Upper lobe of right lung (tissue), 1 donor: ENCODE results near the gene NPSR1. TPM values are rescaled to one million over a fixed set of nuclear protein-coding genes. Genes with fewer than 3 reads are reported as not detected.

Experiments
- ATAC-seq: fragments of 200-7000 bp; cut with Tn5 transposase; one replicate; pipeline ENCODE4 v1.9.1; 2020; ENCODE audit warnings: mild to moderate bottlenecking, moderate library complexity
- DNase-seq: peaks from one replicate; pipeline ENCODE4 v3.0.0-alpha.2; 2020
- H3K27ac ChIP-seq: fragments of 200-600 bp; one replicate; pipeline ENCODE4 v1.8.0; 2022
- H3K27me3 ChIP-seq: fragments of 200-600 bp; one replicate; pipeline ENCODE4 v1.8.0; 2022; ENCODE audit warnings: mild to moderate bottlenecking
- H3K36me3 ChIP-seq: fragments of 200-600 bp; one replicate; pipeline ENCODE4 v1.8.0; 2022
- H3K4me1 ChIP-seq: fragments of 200-600 bp; one replicate; pipeline ENCODE4 v1.8.0; 2022
- H3K4me3 ChIP-seq: fragments of 200-600 bp; one replicate; pipeline ENCODE4 v1.8.0; 2022; ENCODE audit warnings: mild to moderate bottlenecking
- H3K9me3 ChIP-seq: fragments of 200-600 bp; one replicate; pipeline ENCODE4 v1.8.0; 2022
- CTCF ChIP-seq: fragments of 200-600 bp; IDR thresholded peaks from one replicate; pipeline ENCODE4 v1.8.0; 2022; ENCODE audit warnings: antibody characterized with exemption
- intact Hi-C: fragments of 100-400 bp; cut with DNase I; formaldehyde crosslinking; loops from one replicate; pipeline ENCODE4 v1.11.0; 2022
- total RNA-seq: library from RNA; stranded (reverse); fragmentation: NEBNext Ultra II Directional; extraction: Animal tissue kit (Norgen Biotek cat#: 25700); gene quantifications from one replicate; pipeline ENCODE4 v1.2.1, GENCODE V29; 2021
- donor health status: DM: no; HTN: yes; CAD: no; lungs with severe emphysema.

The NPSR1 gene
- total RNA-seq, 1 donor from 2014 or later: not detected

- Histone ChIP-seq H3K9me3 (no peaks in the 10 kb centered on the region), H3K4me3 (no peak overlapping the region), H3K27ac (no peak overlapping the region), H3K27me3 (no peaks in the 10 kb centered on the region), H3K4me1 (peaks cover 3% of the 10 kb centered on the region), H3K36me3 (no peaks in the 10 kb centered on the region)
- DNase-seq (no peak), ATAC-seq (no peak)
- no peak for TF ChIP-seq CTCF
- intact Hi-C loops: no loop called here
These were observed 62.3 kb downstream of the NPSR1 start for GRCh38 chr7:34720289-34720688.

- intact Hi-C loops: no loop called here
- no peak for DNase-seq
- no peak for TF ChIP-seq CTCF
- Histone ChIP-seq H3K36me3 (no peaks in the 10 kb centered on the region), H3K4me3 (no peak overlapping the region), H3K27ac (no peak overlapping the region), H3K4me1 (peaks cover 3% of the 10 kb centered on the region), H3K9me3 (no peaks in the 10 kb centered on the region), H3K27me3 (no peaks in the 10 kb centered on the region)
- no peak for ATAC-seq
These were observed 65.3 kb downstream of the NPSR1 start for GRCh38 chr7:34723338-34723737.

GRCh38 chr7:34723866-34724490, 66.0 kb downstream of the NPSR1 start:
- Histone ChIP-seq H3K9me3 (no peaks in the 10 kb centered on the region), H3K4me3 (no peak overlapping the region), H3K36me3 (no peaks in the 10 kb centered on the region), H3K27ac (no peak overlapping the region), H3K27me3 (no peaks in the 10 kb centered on the region), H3K4me1 (peaks cover 3% of the 10 kb centered on the region)
- intact Hi-C loops: no loop called here
- no peak for ATAC-seq
- TF ChIP-seq CTCF: no peak
- DNase-seq: no peak

GRCh38 chr7:34726221-34726620, 68.2 kb downstream of the NPSR1 start:
- intact Hi-C loops: no loop called here

GRCh38 chr7:34727464-34727995, 69.5 kb downstream of the NPSR1 start:
- no peak overlapping the region for H3K27ac ChIP-seq
- no peak for TF ChIP-seq CTCF
- H3K27me3 ChIP-seq: no peaks in the 10 kb centered on the region
- no peaks in the 10 kb centered on the region for H3K36me3 ChIP-seq
- no peaks in the 10 kb centered on the region for H3K9me3 ChIP-seq
- H3K4me1 ChIP-seq: peaks cover 3% of the 10 kb centered on the region
- H3K4me3 ChIP-seq: no peak overlapping the region
- ATAC-seq (no peak), DNase-seq (no peak)
- intact Hi-C loops: no loop called here

More at GRCh38 chr7:34726221-34726620, 68.2 kb downstream of the NPSR1 start:
- DNase-seq: no peak
- no peaks in the 10 kb centered on the region for H3K9me3 ChIP-seq
- H3K4me3 ChIP-seq: no peak overlapping the region
- no peaks in the 10 kb centered on the region for H3K36me3 ChIP-seq
- H3K4me1 ChIP-seq: peaks cover 3% of the 10 kb centered on the region
- no peaks in the 10 kb centered on the region for H3K27me3 ChIP-seq
- ATAC-seq: no peak
- TF ChIP-seq CTCF: no peak
- H3K27ac ChIP-seq: no peak overlapping the region
